Activated naive CD4-positive, alpha-beta T cell treated with anti-CD3 and anti-CD28 coated beads, Interleukin-2, amount 50 U/mL, for 72 hours (primary cell): ENCODE measurements around the gene UBQLN4. TPM values are rescaled to one million over a fixed set of nuclear protein-coding genes. Genes with fewer than 3 reads are reported as not detected.
"Not testable (repeated sequence)": the region's sequence is repeated elsewhere in the genome, so short reads cannot be mapped to it uniquely, and the experiment has no call there.

Experiments
- ATAC-seq, 2 donors: fragments of 150-1000 bp; cut with Tn5 transposase; 2 replicates each; pipeline ENCODE4 v1.10.0; 2021; ENCODE audit warnings: mild to moderate bottlenecking in 2 of 2, moderate library complexity in 2 of 2
- DNase-seq, 2 donors: peaks; one replicate each; pipeline ENCODE4 v3.0.0; 2021 to 2022; ENCODE audit warnings: low spot score in 2 of 2
- H3K27ac Mint-ChIP-seq, 2 donors: one replicate each; pipeline ENCODE4 v1.8.0; 2022; ENCODE audit warnings: mild to moderate bottlenecking in 2 of 2, mixed read lengths in 2 of 2
- H3K36me3 Mint-ChIP-seq, 2 donors: one replicate each; pipeline ENCODE4 v1.8.0; 2022; ENCODE audit warnings: mixed read lengths in 2 of 2
- H3K9me3 Mint-ChIP-seq, 2 donors: one replicate each; pipeline ENCODE4 v1.8.0; 2022; ENCODE audit warnings: mixed read lengths in 2 of 2
- total RNA-seq, 2 donors: library from RNA; stranded (reverse); gene quantifications; one replicate each; pipeline ENCODE4 v1.2.3, GENCODE V29; 2022

Gene UBQLN4
- total RNA-seq, 2 donors from 2014 or later = 31.3 to 32.2 TPM

DNA sequence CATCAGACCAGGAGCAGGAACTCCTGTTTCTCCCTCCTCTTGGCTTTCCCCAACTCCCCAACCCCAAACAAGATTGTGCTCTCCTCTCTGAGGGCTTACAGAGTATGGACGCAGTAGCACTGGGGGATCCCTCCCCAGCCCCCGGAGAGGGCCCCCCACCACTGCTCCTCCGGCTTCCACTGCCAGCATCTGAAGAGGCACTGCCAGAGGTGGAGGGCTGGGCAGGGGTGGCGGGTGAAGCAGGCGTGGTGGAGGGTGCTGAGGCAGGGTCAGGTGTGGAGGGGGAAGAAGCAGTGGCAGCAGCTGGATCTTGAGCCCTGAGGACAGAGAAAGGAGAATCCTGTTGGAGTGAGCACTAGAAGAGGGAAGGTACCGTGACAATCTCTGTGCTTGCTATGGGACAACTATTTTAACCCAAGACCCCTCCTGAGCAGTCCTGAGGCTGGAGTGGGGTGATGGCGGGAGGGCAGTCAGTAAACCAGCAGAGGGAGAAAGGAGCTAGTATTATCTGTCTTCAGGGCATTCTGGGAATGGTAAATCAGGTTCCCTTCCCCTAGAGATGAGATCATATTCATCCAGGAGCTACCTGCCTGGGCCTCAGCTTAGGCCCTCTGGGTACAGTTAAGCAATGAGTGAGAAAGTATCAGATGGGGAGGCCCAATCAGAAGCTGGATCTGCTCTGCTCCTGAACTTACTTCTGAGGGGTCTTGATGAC lies 2.4 kb downstream of the UBQLN4 start:
- ATAC-seq (no peak), DNase-seq (no peak)
- H3K9me3 Mint-ChIP-seq = no peaks in the 10 kb centered on the region
- no peak overlapping the region for H3K27ac Mint-ChIP-seq
- peaks cover 0 to 17% of the 10 kb centered on the region in 2 donors for H3K36me3 Mint-ChIP-seq

DNA sequence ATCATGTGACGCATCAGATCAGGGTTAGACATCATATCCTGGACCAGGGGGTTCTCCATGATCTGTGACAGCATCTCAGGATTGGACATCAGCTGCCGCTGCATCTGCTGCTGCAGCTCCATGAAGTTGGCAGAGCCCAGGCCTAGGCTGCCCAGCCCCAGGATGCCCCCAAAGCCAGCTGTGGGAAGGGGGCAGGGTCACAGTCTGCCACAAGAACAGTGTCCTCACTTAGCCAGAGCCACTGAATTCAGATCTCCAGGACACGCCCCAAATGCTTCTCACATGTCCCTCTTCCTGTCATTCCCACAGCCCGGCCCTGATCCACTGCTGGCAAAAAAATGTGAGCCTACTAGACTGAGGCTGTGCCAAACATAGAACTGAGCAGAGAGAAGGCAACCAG lies 3.2 kb downstream of the UBQLN4 start:
- H3K36me3 Mint-ChIP-seq = peaks cover 0 to 17% of the 10 kb centered on the region in 2 donors
- ATAC-seq = no peak
- no peaks in the 10 kb centered on the region for H3K9me3 Mint-ChIP-seq
- H3K27ac Mint-ChIP-seq = no peak overlapping the region
- DNase-seq = no peak

DNA sequence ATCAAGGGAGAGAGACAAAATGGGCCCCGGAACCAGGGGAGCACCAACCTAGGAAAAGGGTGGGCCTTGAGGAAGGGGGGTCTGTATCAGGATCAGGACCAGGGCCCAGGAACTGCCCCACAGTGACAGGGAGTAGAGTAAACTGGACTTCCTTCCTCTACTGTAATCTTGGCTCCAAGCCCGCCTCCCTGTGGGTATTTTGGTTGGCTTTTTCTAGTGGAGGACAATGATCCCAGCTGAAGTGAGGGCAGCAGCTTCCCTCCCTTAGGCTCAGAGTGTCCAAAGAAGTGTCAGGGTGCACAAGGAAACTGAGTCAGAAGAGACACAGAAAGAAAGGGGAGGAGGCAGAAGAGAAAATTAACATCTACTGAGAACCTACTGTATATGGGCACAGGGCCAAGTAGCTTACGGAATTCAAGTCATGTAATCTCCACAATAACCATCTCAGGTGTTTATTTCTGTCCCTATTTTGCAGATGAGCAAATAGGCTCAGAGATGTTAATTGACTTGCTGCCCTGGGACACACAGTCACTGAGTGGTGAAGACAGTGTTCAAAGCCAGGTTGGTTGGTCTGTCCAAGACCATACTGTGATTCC lies 4.8 kb downstream of the UBQLN4 start:
- Mint-ChIP-seq H3K9me3 (no peaks in the 10 kb centered on the region), H3K36me3 (peaks cover 0 to 7% of the 10 kb centered on the region in 2 donors), H3K27ac (peak overlapping the region in 1 of 2 donors; percentile 44)
- DNase-seq (no peak), ATAC-seq (no peak)

DNA sequence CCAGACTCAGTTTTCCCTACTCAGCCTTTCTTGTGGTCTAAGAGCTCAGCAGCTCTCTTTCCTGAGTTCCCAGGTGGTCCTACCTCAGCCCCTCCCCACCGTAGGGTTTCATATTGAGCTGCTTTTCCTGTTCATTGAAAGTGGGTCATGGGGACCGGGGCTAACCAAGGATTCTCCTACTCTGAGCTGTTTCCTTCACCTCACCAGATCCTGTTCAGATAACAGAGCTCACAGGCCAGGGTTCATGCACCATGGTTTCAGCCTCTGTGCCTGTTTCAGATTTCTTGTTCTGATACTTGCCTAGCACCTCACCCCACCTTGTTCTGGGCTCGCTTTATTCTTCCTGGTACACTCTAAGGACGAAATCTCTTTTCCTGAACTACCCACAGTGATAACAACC lies 8.5 kb downstream of the UBQLN4 start:
- DNase-seq = no peak
- Mint-ChIP-seq H3K36me3 (peaks cover 0 to 11% of the 10 kb centered on the region in 2 donors), H3K9me3 (no peaks in the 10 kb centered on the region), H3K27ac (peak overlapping the region; percentile 21 to 61)
- ATAC-seq = peak in 1 of 2 donors; percentile 31

DNA sequence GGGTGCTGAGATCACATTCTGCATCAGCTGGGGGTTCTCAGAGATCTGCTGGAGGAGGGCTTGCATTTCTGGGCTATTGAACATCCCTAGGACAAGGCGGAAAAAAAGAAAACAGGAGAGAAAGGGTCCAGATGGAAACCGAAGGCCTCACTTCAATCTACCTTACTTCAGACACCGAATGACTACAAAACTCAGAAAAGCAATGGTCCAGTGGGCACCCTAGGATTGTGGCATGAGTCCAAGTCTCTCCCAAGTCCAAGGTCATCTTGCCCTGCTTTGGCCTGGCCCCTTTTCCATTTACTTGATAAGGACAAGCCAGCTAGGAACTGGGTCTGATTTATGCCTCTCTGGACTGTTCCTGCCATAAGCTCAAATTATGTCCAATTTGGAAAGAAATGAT lies 10.8 kb downstream of the UBQLN4 start:
- peaks cover 0 to 11% of the 10 kb centered on the region in 2 donors for H3K36me3 Mint-ChIP-seq
- H3K9me3 Mint-ChIP-seq = no peaks in the 10 kb centered on the region
- ATAC-seq (no peak), DNase-seq (no peak)
- H3K27ac Mint-ChIP-seq = no peak overlapping the region

DNA sequence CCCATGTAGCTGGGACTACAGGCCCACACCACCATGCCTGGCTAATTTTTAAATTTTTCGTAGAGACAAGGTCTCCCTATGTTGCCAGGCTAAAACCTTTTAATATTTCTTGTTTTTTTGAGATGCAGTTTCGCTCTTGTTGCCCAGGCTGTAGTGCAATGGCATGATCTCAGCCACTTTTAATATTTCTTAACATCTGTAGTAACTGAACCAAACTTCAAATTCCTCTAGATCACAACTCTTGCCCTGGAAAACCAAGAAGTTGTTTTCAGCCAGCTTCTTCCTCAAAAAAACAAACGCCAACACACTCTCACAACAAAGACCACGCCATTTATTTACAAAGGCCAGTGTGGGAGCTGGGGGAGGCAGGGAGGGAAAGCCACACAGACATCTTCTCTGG lies 18.6 kb downstream of the UBQLN4 start:
- ATAC-seq, DNase-seq, H3K9me3 Mint-ChIP-seq, H3K36me3 Mint-ChIP-seq, H3K27ac Mint-ChIP-seq: not testable (repeated sequence)

DNA sequence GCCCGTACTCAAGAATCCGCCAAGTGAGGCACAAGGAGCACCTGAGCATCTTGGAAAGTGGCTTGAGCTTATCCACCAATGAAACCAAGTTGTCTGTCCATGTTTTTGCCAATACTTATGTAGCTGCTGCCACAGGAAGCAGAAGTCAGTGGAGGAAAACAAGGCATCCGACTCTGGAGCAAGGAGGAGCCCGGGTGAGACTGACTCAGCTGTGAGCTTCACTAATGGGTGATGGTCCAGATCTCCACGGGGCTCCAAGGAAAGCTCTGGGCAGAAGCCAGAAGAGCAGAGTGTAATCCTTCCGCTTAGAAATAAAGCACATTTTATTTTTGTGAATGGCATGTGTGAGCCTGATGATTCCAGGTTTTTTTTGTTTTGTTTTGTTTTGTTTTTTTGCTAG lies 20.6 kb downstream of the UBQLN4 start:
- DNase-seq = no peak
- peak overlapping the region in 1 of 2 donors; percentile 17 for H3K27ac Mint-ChIP-seq
- ATAC-seq = no peak
- no peaks in the 10 kb centered on the region for H3K36me3 Mint-ChIP-seq
- no peaks in the 10 kb centered on the region for H3K9me3 Mint-ChIP-seq

DNA sequence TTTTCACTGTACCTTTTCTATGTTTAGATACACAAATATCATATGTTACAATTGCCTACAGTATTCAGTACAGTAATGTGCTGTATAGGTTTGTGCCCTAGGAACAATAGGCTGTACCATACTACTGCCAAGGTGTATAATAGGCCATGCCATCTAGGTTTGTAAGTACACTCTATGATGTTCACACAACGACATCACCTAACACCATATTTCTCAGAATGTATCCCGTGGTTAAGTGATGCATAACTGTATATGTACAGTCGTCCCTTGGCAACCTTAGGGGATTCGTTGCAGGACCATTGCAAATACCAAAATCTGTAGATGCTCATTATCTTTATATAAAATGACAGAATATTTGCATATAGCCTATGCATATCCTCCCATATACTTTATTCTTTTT lies 27.0 kb downstream of the UBQLN4 start:
- ATAC-seq (peak; percentile 82 to 90), DNase-seq (no peak)
- H3K36me3 Mint-ChIP-seq = no peaks in the 10 kb centered on the region
- no peaks in the 10 kb centered on the region for H3K9me3 Mint-ChIP-seq
- H3K27ac Mint-ChIP-seq = no peak overlapping the region

DNA sequence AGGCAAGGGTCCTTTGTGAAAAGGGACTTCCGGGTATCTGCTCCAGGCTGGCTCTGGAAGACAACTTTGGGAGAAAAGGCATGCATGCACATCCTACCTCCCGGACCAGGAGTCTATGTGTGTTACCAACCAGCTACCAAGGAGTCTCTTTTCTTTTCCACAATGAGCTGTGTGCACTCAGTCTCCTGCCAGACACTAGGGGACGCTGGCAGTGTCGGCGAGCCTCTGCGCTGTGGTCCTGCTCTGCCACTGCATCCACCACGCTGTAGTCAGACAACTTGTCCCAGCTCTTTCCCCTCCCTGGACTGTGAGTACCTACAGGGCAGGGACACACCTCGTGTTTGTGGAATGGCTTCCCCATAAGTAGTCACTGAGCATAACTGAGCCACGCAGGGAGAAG lies 27.7 kb downstream of the UBQLN4 start:
- Mint-ChIP-seq H3K27ac (no peak overlapping the region), H3K36me3 (no peaks in the 10 kb centered on the region), H3K9me3 (no peaks in the 10 kb centered on the region)
- DNase-seq = peak in 1 of 2 donors; percentile 45
- ATAC-seq = peak; percentile 71 to 78

DNA sequence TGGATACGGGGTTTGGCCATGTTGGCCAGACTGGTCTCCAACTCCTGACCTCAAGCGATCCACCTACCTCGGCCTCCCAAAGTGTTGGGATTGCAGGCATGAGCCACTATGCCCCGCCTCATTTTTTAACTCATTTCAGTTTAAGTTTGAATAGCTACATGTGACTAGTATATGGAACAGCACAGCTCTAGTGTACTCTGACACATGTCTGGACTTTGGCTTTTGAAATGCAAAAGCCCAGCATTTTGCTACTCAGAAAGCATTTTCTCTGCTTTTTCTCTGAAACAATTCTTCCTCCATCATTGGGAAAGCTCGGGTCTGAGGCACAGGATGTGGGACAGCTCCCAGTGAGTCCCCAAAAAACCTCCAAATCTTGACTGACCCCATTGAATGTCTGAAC lies 28.8 kb downstream of the UBQLN4 start:
- DNase-seq (no peak), ATAC-seq (no peak)
- Mint-ChIP-seq H3K36me3 (peaks cover 7 to 10% of the 10 kb centered on the region in 2 donors), H3K9me3 (no peaks in the 10 kb centered on the region), H3K27ac (peak overlapping the region in 1 of 2 donors; percentile 51)

DNA sequence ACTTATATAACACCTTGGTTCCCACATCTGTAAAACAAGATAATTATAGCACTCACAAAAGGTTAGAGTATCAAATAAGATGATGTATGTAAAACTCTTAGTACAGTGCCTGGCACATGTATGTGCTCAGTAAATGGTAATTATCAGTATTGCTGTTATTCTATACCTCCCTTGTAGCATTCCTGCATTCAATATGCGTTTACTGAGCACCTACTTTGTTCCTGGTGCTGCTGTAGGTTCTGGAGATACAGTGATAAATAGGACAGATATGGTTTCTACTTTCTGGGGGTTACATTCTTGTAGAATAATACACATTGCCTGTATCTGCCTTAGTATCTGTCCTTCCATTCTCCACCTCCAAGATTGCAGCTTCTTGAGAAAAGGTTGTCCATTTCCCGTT lies 31.6 kb downstream of the UBQLN4 start:
- peak overlapping the region in 1 of 2 donors; percentile 63 for H3K27ac Mint-ChIP-seq
- DNase-seq (no peak), ATAC-seq (no peak)
- H3K36me3 Mint-ChIP-seq = peaks cover 19 to 20% of the 10 kb centered on the region in 2 donors
- no peaks in the 10 kb centered on the region for H3K9me3 Mint-ChIP-seq

DNA sequence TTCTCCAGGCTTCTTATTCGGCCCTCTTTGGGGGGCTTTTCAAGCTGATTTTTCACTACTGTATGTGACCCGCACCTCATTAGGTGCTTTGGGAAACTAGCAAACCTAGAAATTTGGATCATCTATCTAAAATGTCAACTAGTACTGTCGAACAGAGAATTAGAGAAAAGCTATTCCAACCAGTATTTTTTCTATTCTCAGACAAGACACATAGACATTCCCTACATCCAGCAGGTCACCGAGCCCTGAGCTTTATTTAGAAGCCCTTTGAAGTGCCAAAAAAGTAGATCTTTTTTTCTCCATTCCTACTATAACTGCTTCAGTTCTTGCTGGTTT lies 32.5 kb downstream of the UBQLN4 start:
- DNase-seq = no peak
- H3K36me3 Mint-ChIP-seq = peaks cover 19 to 25% of the 10 kb centered on the region in 2 donors
- ATAC-seq = no peak
- no peaks in the 10 kb centered on the region for H3K9me3 Mint-ChIP-seq
- H3K27ac Mint-ChIP-seq = peak overlapping the region in 1 of 2 donors; percentile 95

DNA sequence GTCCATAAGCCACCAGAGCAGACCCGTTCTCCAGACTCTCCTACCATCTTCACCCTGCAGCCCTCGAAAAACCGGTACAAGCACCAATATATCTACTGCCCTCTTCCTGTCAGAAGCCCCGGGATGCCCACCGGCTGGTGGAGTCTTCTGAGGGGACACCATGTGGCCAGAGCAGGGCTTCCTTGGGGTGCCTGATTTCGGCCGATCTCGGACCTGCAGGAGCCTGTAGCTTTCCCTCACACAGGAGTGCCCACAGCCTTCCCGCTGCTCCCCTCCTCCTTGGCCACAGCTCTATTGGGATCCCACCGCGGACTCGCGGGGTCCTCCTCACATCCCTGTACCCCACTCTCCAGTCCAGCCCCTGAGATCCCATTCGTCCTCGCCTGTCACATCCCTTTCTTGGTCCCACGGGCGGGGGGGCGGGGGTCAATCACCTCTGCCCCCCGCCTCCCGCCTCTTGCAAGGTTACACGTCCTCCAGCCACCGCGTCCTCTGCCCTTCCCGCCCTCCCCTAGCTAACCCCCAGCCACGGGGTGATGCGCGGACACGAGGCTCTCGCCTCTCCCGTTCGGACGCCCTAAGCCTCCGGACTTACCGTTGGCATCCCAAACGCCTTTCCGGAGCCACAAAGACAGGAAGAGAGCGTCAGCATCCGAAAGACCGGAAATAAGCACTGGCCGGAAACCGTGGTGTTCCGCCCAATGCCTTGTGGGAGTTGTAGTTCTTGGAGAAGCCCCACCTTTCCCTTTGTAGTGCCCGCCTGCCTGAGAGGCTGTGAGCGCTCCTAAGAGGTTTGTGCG lies 33.1 kb downstream of the UBQLN4 start, which contains the start of gene SSR2:
Gene SSR2 (minus strand): TSS at position 659 of the 800 bp plus-strand sequence. CDS start 784 bp downstream, outside the sequence.
- ATAC-seq (peak; percentile 100), DNase-seq (peak; percentile 79 to 89)
- H3K9me3 Mint-ChIP-seq = no peaks in the 10 kb centered on the region
- peak within 1 kb of the TSS; percentile 95 to 98 for H3K27ac Mint-ChIP-seq
- peaks cover 19 to 25% of the 10 kb centered on the region in 2 donors for H3K36me3 Mint-ChIP-seq

DNA sequence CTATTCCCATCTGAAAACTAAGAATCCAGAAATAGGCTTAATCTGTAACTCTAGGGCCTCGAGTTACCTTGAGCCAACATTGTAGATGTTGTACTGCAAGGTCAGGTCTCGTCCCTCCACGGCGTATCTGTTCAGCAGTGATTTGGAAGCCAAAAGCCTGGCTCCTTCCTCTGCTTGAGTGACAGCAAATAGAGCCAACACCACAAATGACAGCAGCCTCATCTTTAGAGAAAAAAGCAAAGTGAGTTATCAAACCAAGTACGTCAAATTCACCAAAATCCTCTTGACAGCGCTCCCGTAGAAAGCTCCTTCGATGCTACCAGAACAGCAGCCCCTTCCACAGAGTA lies 33.7 kb downstream of the UBQLN4 start:
- peaks cover 19 to 26% of the 10 kb centered on the region in 2 donors for H3K36me3 Mint-ChIP-seq
- no peaks in the 10 kb centered on the region for H3K9me3 Mint-ChIP-seq
- peak overlapping the region; percentile 87 to 95 for H3K27ac Mint-ChIP-seq
- no peak for DNase-seq
- no peak for ATAC-seq

DNA sequence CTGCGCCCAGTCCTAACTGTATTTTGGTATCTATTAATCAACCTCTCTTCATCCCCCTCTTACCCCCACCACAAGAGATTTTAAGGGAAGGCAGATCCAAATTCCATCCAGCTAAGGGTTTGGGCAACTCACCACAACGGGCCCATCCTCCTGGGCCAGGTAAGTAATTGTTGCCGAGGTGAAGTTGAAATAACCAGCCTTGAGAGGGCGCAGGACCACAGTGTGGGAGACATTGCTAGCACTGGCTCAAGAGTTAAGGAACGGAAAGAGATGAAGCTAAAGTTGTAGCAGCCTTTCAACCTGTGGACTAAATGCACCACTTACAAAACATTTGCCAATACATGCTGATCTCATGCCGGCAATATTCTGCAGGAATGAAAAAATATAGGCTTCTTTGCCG lies 38.8 kb downstream of the UBQLN4 start:
- Mint-ChIP-seq H3K27ac (no peak overlapping the region), H3K36me3 (peaks cover 12 to 20% of the 10 kb centered on the region in 2 donors), H3K9me3 (no peaks in the 10 kb centered on the region)
- ATAC-seq = no peak
- DNase-seq = no peak

DNA sequence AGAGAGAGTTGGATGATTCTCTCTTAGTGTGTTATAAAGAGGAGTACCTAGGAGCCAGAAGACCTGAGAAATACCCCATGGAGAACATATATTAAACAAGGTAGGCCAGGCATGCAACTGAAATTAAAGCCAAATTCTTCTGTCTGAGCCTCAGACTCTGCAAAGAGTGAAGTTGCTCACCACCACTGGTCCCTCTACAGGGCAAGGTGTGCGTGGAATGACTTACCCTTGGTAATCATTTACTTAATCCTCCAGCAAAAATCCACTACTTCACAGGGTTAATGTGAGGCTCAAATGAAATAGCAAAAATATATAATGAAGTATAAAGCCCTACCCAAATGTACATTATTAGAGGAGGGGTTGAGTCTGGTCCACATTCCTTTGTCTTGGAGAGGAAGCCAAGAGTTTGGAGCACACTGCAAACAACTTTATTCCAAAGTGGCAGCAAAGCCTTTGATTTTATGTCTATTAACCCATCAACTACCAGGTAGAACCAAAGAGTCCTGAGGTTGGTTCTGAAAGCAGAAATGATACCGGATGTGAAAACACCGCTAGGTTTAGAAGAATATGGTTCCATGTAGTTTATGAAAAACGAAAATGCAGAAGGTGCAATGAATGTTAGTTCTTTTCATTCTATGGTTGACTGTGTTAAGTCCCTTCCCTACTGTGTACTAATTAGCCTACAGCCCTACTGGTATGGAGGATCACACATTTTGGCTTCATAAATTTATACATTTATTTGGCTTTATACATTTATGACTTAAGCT lies 41.4 kb downstream of the UBQLN4 start:
- ATAC-seq (no peak), DNase-seq (no peak)
- Mint-ChIP-seq H3K36me3 (peaks cover 0 to 12% of the 10 kb centered on the region in 2 donors), H3K9me3 (no peaks in the 10 kb centered on the region), H3K27ac (peak overlapping the region in 1 of 2 donors; percentile 55)

DNA sequence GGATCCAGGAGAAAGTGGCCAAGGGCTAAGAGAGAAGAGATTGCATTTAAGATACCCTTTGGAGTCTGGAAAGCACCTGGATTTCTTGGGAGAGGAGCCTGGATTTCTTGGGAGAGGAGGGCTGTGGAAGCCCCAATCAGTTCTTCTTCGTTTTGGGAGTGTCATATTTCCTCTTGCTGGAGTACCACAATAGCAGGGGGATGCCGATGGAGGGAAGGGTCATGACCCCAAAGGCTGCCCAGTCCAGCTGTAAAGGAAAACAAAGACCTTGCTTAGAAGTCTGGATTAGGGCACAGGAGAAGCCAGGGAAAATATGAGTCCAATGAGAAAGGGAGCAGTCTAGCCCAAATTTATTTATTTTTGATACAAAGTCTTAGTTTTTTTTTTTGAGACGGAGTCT lies 44.2 kb downstream of the UBQLN4 start:
- DNase-seq (no peak), ATAC-seq (no peak)
- no peaks in the 10 kb centered on the region for H3K36me3 Mint-ChIP-seq
- peak overlapping the region in 1 of 2 donors; percentile 35 for H3K27ac Mint-ChIP-seq
- no peaks in the 10 kb centered on the region for H3K9me3 Mint-ChIP-seq
